Measurements from ENCODE around the gene PHLDB2. TPM values are rescaled to one million over a fixed set of nuclear protein-coding genes. Genes with fewer than 3 reads are reported as not detected.

The PHLDB2 gene
- total and polyA plus RNA-seq, 10 of the 15 experiments (the other 5 are each of a cell fraction or from before 2014, with no cell fraction given), result 0.03 to 0.67 (median 0.40) TPM

DNA sequence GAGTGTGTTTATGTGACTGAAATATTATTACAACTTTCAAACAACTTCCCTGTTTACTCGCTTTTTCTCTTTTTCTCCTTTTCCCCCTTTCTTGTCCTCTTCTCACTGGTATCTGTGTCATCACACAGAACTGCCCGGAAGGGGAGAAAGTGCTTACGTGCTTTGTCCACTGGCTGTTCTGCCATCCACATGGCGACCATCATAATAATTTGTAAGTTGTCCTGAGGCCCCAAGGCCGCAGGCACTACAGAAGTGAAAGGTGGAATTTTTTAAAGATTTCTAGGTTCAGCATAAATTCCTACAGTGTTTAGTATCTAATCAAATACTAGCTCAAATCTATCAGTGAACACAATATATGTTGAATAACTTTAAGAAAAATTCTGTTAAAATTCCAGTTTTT, 93.0 kb downstream of the PHLDB2 start:
- H3K27ac ChIP-seq (ENCODE audit: control insufficient read depth, insufficient read depth), result no peak overlapping the region
- H3K27me3 ChIP-seq (replicated peaks in 1 of 2; ENCODE audit: control insufficient read depth in 2 of 2, insufficient read depth in 2 of 2, low read length in 1 of 2), result peaks cover 2 to 4% of the 10 kb centered on the region in 2 experiments
- BruUV-seq (replicated peaks), result no TSS peak
- ChIA-PET RAD21 (ENCODE audit: unreplicated experiment) (no interaction called here), POLR2A (no interaction called here), CTCF (interaction anchor here (0.6 to 1.5 kb wide), 5 partner anchors 16 to 91 kb away, joined by 3 to 5 read pairs (median 3); no protein-coding TSS in a partner anchor), SMC1A (ENCODE audit: uncharacterized antibody, unreplicated experiment) (interaction anchor here (0.7 to 1.8 kb wide), 4 partner anchors 10 to 235 kb away, joined by 3 to 7 read pairs (median 4); no protein-coding TSS in a partner anchor)
- TF ChIP-seq NFYA (IDR thresholded peaks at IDR 0.05; ENCODE audit: borderline replicate concordance, low read depth, low read length) (no peak), EP300 (IDR thresholded peaks at IDR 0.05; ENCODE audit: borderline replicate concordance in 1 of 2, control insufficient read depth in 1 of 2, low read depth in 2 of 2, low read length in 2 of 2) (no peak), YY1 (IDR thresholded peaks at IDR 0.05; ENCODE audit: low read depth, low read length) (no peak), KDM1A (IDR thresholded peaks at IDR 0.05; ENCODE audit: borderline replicate concordance) (no peak), NBN (IDR thresholded peaks at IDR 0.05) (no peak), MYC (IDR thresholded peaks at IDR 0.05; ENCODE audit: insufficient read depth, insufficient read length, insufficient replicate concordance, low read length, severe bottlenecking) (no peak), NR2C2 (IDR thresholded peaks at IDR 0.05; ENCODE audit: borderline replicate concordance, control insufficient read depth, insufficient read length, low read depth) (no peak), TCF7 (IDR thresholded peaks at IDR 0.05; ENCODE audit: borderline replicate concordance) (no peak), RBBP5 (conservative IDR thresholded peaks at IDR 0.05) (no peak), CEBPB (IDR thresholded peaks at IDR 0.05; ENCODE audit: borderline replicate concordance in 1 of 2, low read depth in 2 of 2, low read length in 2 of 2) (no peak)
- TF ChIP-seq, protein P1, sequence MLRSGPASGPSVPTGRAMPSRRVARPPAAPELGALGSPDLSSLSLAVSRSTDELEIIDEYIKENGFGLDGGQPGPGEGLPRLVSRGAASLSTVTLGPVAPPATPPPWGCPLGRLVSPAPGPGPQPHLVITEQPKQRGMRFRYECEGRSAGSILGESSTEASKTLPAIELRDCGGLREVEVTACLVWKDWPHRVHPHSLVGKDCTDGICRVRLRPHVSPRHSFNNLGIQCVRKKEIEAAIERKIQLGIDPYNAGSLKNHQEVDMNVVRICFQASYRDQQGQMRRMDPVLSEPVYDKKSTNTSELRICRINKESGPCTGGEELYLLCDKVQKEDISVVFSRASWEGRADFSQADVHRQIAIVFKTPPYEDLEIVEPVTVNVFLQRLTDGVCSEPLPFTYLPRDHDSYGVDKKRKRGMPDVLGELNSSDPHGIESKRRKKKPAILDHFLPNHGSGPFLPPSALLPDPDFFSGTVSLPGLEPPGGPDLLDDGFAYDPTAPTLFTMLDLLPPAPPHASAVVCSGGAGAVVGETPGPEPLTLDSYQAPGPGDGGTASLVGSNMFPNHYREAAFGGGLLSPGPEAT (IDR thresholded peaks at IDR 0.05; ENCODE audit: low read depth), result no peak
- TF ChIP-seq, protein P2, sequence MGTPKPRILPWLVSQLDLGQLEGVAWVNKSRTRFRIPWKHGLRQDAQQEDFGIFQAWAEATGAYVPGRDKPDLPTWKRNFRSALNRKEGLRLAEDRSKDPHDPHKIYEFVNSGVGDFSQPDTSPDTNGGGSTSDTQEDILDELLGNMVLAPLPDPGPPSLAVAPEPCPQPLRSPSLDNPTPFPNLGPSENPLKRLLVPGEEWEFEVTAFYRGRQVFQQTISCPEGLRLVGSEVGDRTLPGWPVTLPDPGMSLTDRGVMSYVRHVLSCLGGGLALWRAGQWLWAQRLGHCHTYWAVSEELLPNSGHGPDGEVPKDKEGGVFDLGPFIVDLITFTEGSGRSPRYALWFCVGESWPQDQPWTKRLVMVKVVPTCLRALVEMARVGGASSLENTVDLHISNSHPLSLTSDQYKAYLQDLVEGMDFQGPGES (IDR thresholded peaks at IDR 0.05), result no peak
- no peaks in the 10 kb centered on the region for H3K4me1 ChIP-seq (ENCODE audit: control insufficient read depth, insufficient read depth, low read length)
- in situ Hi-C loops (cut with MboI), result no loop called here
- DNase-seq (ENCODE audit: low read depth, low spot score) (no peak), ATAC-seq (no peak), FAIRE-seq (no peak)
- no peaks in the 10 kb centered on the region for H3K36me3 ChIP-seq (ENCODE audit: control insufficient read depth in 2 of 2, insufficient read depth in 2 of 2, low read length in 1 of 2)
- H3K79me2 ChIP-seq (ENCODE audit: control insufficient read depth, insufficient read depth, low read length), result no peaks in the 10 kb centered on the region
- WGBS (ENCODE audit: insufficient coverage, insufficient replicate concordance, low lambda C conversion rate, missing lambda C conversion rate), result 37% methylated on average over 5 of the region's 5 CpGs
- H3K4me3 ChIP-seq, result no peak overlapping the region
- no peaks in the 10 kb centered on the region for H4K20me1 ChIP-seq (ENCODE audit: control insufficient read depth, insufficient read depth)
- no peak overlapping the region for H3K9ac ChIP-seq (ENCODE audit: control insufficient read depth, insufficient read depth, low read length)
- H3K9me3 ChIP-seq (replicated peaks; ENCODE audit: control insufficient read depth, insufficient read depth, low read length), result no peaks in the 10 kb centered on the region
- intact Hi-C loops (cut with micrococcal nuclease; ENCODE audit: unreplicated experiment), result no loop called here
- no peak overlapping the region for H2AFZ ChIP-seq (ENCODE audit: control insufficient read depth, low read depth, low read length)
- no peak overlapping the region for H3K4me2 ChIP-seq (ENCODE audit: control insufficient read depth, insufficient read depth)
